Left renal cortex interstitium (tissue), 4 donors: Measurements from ENCODE around the gene REXO5. TPM values are rescaled to one million over a fixed set of nuclear protein-coding genes. Genes with fewer than 3 reads are reported as not detected.
"Not testable (repeated sequence)": the region's sequence is repeated elsewhere in the genome, so short reads cannot be mapped to it uniquely, and the experiment has no call there.

ENCODE experiments used
- DNase-seq, 4 donors: peaks; one replicate each; pipeline ENCODE4 v3.0.0-alpha.2; 2013; ENCODE audit warnings: low read depth in 4 of 4, low spot score in 2 of 4, missing footprints in 1 of 4
- polyA plus RNA-seq, 4 donors: library from polyadenylated mRNA; unstranded; fragments of 120-200 nt; gene quantifications; one replicate each; pipeline ENCODE4 v1.2.1, GENCODE V29; 2013; ENCODE audit not compliant: insufficient read length in 4 of 4

Gene REXO5
- 1 to 10 TPM; 5.7 to 10.0 (median 6.6) TPM for polyA plus RNA-seq

- peak; percentile 92 to 95 (median 94) for DNase-seq
Measured at GRCh38 chr16:20806168-20807050, at the start of gene REXO5, which contains the start of gene ERI2. Gene REXO5 (plus strand): TSS chr16:20806527. CDS start chr16:20806954, 427 bp downstream. Gene ERI2 (minus strand): TSS chr16:20806472. CDS start chr16:20806430, 42 bp downstream.

GRCh38 chr16:20760346-20760745 lies 46.0 kb upstream of the REXO5 start:
- peak in 1 of 4 donors; percentile 29 for DNase-seq

GRCh38 chr16:20761175-20761574 lies 45.2 kb upstream of the REXO5 start:
- no peak for DNase-seq

GRCh38 chr16:20762404-20763123 lies 43.8 kb upstream of the REXO5 start:
- DNase-seq = no peak

- DNase-seq = peak; percentile 69 to 94 (median 86)
Measured at GRCh38 chr16:20763461-20764232, 42.7 kb upstream of the REXO5 start, which contains the start of gene ACSM3. Gene ACSM3 (plus strand): TSS chr16:20764014. CDS start chr16:20770035, 6,021 bp downstream.

GRCh38 chr16:20764448-20764847 lies 41.9 kb upstream of the REXO5 start:
- not testable (repeated sequence) for DNase-seq

- DNase-seq = no peak
Measured at GRCh38 chr16:20765732-20766131, 40.6 kb upstream of the REXO5 start.

- DNase-seq = no peak
Measured at GRCh38 chr16:20766294-20766693, 40.0 kb upstream of the REXO5 start.

GRCh38 chr16:20767577-20767976 lies 38.8 kb upstream of the REXO5 start:
- DNase-seq = no peak

- no peak for DNase-seq
Measured at GRCh38 chr16:20768121-20768520, 38.2 kb upstream of the REXO5 start.

- no peak for DNase-seq
Measured at GRCh38 chr16:20768818-20769217, 37.5 kb upstream of the REXO5 start.

GRCh38 chr16:20773679-20774078 lies 32.6 kb upstream of the REXO5 start:
- DNase-seq = no peak

- no peak for DNase-seq
Measured at GRCh38 chr16:20774703-20775362, 31.5 kb upstream of the REXO5 start.

- no peak for DNase-seq
Measured at GRCh38 chr16:20781697-20782096, 24.6 kb upstream of the REXO5 start.

GRCh38 chr16:20782470-20782869 lies 23.9 kb upstream of the REXO5 start:
- DNase-seq = no peak

- no peak for DNase-seq
Measured at GRCh38 chr16:20784204-20784603, 22.1 kb upstream of the REXO5 start.

- no peak for DNase-seq
Measured at GRCh38 chr16:20789130-20789529, 17.2 kb upstream of the REXO5 start.

GRCh38 chr16:20791923-20792612 lies 14.3 kb upstream of the REXO5 start:
- DNase-seq = no peak

- no peak for DNase-seq
Measured at GRCh38 chr16:20798364-20798763, 8.0 kb upstream of the REXO5 start.
